Gastrocnemius medialis (tissue), 4 donors: ENCODE results near the gene DOCK7.

Experiments used
- CTCF ChIP-seq, 5 experiments: fragments of 450-650 bp in 3 of 5; fragments of 200-600 bp in 2 of 5; sonication (generic) in 2 of 5; IDR thresholded peaks in 4 of 5; conservative IDR thresholded peaks in 1 of 5; 1 replicate in 4 of 5; 2 replicates in 1 of 5; pipeline ENCODE4 v1.5.1; 2016 to 2019; ENCODE audit warnings: antibody characterized with exemption in 5 of 5, mild to moderate bottlenecking in 3 of 5, moderate library complexity in 3 of 5
- POLR2A ChIP-seq, 2 donors: fragments of 450-650 bp; IDR thresholded peaks; one replicate each; pipeline ENCODE4 v1.6.1; 2017; ENCODE audit warnings: antibody characterized with exemption in 2 of 2, mild to moderate bottlenecking in 2 of 2, moderate library complexity in 2 of 2

- TF ChIP-seq CTCF (IDR thresholded peaks at IDR 0.05 in 4 of 5, conservative IDR thresholded peaks at IDR 0.05 in 1 of 5) (no peak), POLR2A (IDR thresholded peaks at IDR 0.05) (no peak)
Measured at GRCh38 chr1:62628506-62628905, 59.7 kb downstream of the DOCK7 start.
